WI38 (cell line): ENCODE results near the gene ITGB7.
"Not testable (repeated sequence)": the region's sequence is repeated elsewhere in the genome, so short reads cannot be mapped to it uniquely, and the experiment has no call there.

Experiments
- H3K4me3 ChIP-seq: 2 replicates; pipeline ENCODE4 v1.5.1; 2011; ENCODE audit warnings: low read depth, mild to moderate bottlenecking, control low read depth, low read length
- CTCF ChIP-seq: IDR thresholded peaks from 2 replicates; pipeline ENCODE4 v1.5.1; 2012; ENCODE audit warnings: low read depth, mild to moderate bottlenecking, control low read depth, low read length

ITGB7 gene

GRCh38 chr12:53180931-53181645 is 26.0 kb downstream of the ITGB7 start:
- peak overlapping the region; percentile 74 for H3K4me3 ChIP-seq
- no peak for TF ChIP-seq CTCF

- peak within 1 kb of the TSS; percentile 74 for H3K4me3 ChIP-seq
- TF ChIP-seq CTCF: no peak
These were observed 26.7 kb downstream of the ITGB7 start, which contains the start of the genes CSAD and ZNF740 for GRCh38 chr12:53180220-53180930. Gene CSAD, minus strand, starts transcription at chr12:53180925. Its CDS starts 7,455 bp downstream, at chr12:53173470. Gene ZNF740, plus strand, starts transcription at chr12:53180722. Its CDS starts 1,262 bp downstream, at chr12:53181984.

GRCh38 chr12:53179687-53180219 is 27.3 kb downstream of the ITGB7 start:
- H3K4me3 ChIP-seq: peak overlapping the region; percentile 74
- no peak for TF ChIP-seq CTCF

- H3K4me3 ChIP-seq: not testable (repeated sequence)
These were observed 28.2 kb downstream of the ITGB7 start for GRCh38 chr12:53178803-53179202.

- not testable (repeated sequence) for H3K4me3 ChIP-seq
These were observed 29.6 kb downstream of the ITGB7 start for GRCh38 chr12:53177447-53177846.

- H3K4me3 ChIP-seq: no peak overlapping the region
- no peak for TF ChIP-seq CTCF
These were observed 30.3 kb downstream of the ITGB7 start for GRCh38 chr12:53176750-53177149.

- H3K4me3 ChIP-seq: no peak overlapping the region
- TF ChIP-seq CTCF: no peak
These were observed 32.1 kb downstream of the ITGB7 start for GRCh38 chr12:53174881-53175491.
